ENCODE measurements around the gene HACE1.

HACE1 gene

GRCh38 chr6:104685871-104686549 is 173.7 kb downstream of the HACE1 start:
- no peak for DNase-seq

GRCh38 chr6:104684911-104685415 is 174.8 kb downstream of the HACE1 start:
- DNase-seq: no peak

GRCh38 chr6:104683809-104684208 is 175.9 kb downstream of the HACE1 start:
- no peak for DNase-seq

- peak; percentile 9 for DNase-seq
Observed at GRCh38 chr6:104682722-104683643, 176.7 kb downstream of the HACE1 start.

- DNase-seq: no peak
Observed at GRCh38 chr6:104680539-104680938, 179.2 kb downstream of the HACE1 start.

- no peak for DNase-seq
Observed at GRCh38 chr6:104679971-104680370, 179.7 kb downstream of the HACE1 start.
